Ishikawa (cell line): ENCODE results near the gene DNAJC30.

Experiments used
- CEBPB ChIP-seq: IDR thresholded peaks from 2 replicates; pipeline ENCODE4 v1.6.1; 2012
- CREB1 ChIP-seq: IDR thresholded peaks from 2 replicates; pipeline ENCODE4 v1.6.1; 2012; ENCODE audit warnings: low read depth
- EGR1 ChIP-seq: IDR thresholded peaks from 2 replicates; pipeline ENCODE4 v1.6.1; 2012
- EP300 ChIP-seq: IDR thresholded peaks from 2 replicates; pipeline ENCODE4 v1.6.1; 2012; ENCODE audit warnings: borderline replicate concordance
- FOXM1 ChIP-seq: IDR thresholded peaks from 2 replicates; pipeline ENCODE4 v1.6.1; 2012; ENCODE audit warnings: low read depth, borderline replicate concordance
- NFIC ChIP-seq: IDR thresholded peaks from 2 replicates; pipeline ENCODE4 v1.6.1; 2012
- RAD21 ChIP-seq: IDR thresholded peaks from 2 replicates; pipeline ENCODE4 v1.6.1; 2012; ENCODE audit warnings: low read depth
- REST ChIP-seq: IDR thresholded peaks from 2 replicates; pipeline ENCODE4 v1.6.1; 2012; ENCODE audit warnings: low read depth, mild to moderate bottlenecking
- TAF1 ChIP-seq: IDR thresholded peaks from 2 replicates; pipeline ENCODE4 v1.6.1; 2012; ENCODE audit warnings: low read depth, mild to moderate bottlenecking
- TCF12 ChIP-seq: IDR thresholded peaks from 2 replicates; pipeline ENCODE4 v1.6.1; 2012; ENCODE audit warnings: low read depth
- YY1 ChIP-seq: IDR thresholded peaks from 2 replicates; pipeline ENCODE4 v1.6.1; 2012; ENCODE audit warnings: low read depth
- TF ChIP-seq, protein P1 (sequence below): IDR thresholded peaks from 2 replicates; pipeline ENCODE4 v1.6.1; 2012
- TF ChIP-seq, protein P2 (sequence below): IDR thresholded peaks from 2 replicates; pipeline ENCODE4 v1.6.1; 2012

- TF ChIP-seq TAF1 (no peak), RAD21 (no peak), EGR1 (no peak), FOXM1 (no peak), CEBPB (no peak), REST (no peak), TCF12 (no peak), NFIC (no peak), CREB1 (no peak), EP300 (no peak), YY1 (no peak)
- TF ChIP-seq, protein P1, sequence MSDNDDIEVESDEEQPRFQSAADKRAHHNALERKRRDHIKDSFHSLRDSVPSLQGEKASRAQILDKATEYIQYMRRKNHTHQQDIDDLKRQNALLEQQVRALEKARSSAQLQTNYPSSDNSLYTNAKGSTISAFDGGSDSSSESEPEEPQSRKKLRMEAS = no peak
- TF ChIP-seq, protein P2, sequence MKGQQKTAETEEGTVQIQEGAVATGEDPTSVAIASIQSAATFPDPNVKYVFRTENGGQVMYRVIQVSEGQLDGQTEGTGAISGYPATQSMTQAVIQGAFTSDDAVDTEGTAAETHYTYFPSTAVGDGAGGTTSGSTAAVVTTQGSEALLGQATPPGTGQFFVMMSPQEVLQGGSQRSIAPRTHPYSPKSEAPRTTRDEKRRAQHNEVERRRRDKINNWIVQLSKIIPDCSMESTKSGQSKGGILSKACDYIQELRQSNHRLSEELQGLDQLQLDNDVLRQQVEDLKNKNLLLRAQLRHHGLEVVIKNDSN = no peak
Observed at GRCh38 chr7:73644688-73645286, 38.5 kb downstream of the DNAJC30 start.
